Endothelial cell of hepatic sinusoid (primary cell): ENCODE data around the gene PXK.
"Not testable (repeated sequence)": the region's sequence is repeated elsewhere in the genome, so short reads cannot be mapped to it uniquely, and the experiment has no call there.

ENCODE experiments used
- in situ Hi-C: cut with HindIII; loops from 2 replicates; pipeline ENCODE4 v1.10.0; 2017; ENCODE audit warnings: low sequenced_read_pairs

The PXK gene

DNA sequence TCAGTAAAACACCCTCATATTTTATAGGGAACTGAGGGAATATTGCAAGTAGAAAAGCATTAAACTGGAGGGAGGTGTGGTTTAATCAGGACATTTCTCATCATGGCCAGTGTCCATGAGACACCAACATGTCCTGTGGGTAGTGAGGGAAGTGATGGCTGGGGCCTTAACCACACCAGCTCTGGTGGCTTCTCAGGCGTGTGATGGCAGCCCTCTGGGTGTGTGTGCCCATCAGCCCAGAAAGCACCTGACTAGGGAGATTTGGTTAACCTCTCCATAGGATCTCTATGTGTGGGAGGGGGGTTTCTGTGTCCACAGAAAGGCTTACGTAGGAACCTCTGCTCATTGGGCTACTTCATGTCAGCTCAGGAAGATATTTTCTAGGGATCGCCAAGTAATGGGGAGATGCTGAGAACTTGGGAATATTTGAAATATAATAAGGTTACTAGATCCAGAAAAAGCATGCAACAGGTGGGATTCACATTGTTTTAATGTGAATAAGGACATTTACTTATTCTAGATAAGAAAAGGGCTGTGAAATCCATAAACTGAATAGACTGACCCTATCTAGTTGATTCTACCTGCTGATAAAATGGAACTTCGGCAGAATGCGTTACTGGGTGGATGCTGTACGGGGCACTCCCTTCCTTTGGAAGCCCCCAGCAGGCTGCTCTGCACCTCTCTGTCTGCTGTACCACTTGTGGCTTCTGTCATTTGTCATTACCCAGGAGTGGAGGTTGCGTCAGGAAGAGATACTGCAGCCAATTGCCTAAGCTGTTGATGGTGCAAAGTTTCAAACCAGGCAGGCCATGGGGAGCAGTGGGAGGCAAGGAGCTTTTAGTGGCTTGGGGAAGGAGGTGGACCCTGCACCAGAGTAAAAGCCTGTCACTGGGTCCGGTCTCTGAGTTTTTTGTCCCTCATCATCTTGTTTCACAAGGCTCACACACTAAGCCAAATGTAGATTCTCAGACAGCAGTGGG lies 79.4 kb downstream of the PXK start:
- in situ Hi-C loops = loop anchor here (5.0 to 25.0 kb wide), 2 partner anchors 90 to 225 kb away; no protein-coding TSS in a partner anchor

- in situ Hi-C loops = loop anchor here (5.0 to 25.0 kb wide), 2 partner anchors 92 to 227 kb away; no protein-coding TSS in a partner anchor
Measured at GRCh38 chr3:58414538-58415197, 82.0 kb downstream of the PXK start.

- in situ Hi-C loops = loop anchor here (25.0 kb wide), 1 partner anchor 229 kb away; no protein-coding TSS in a partner anchor
Measured at GRCh38 chr3:58416191-58416590, 83.5 kb downstream of the PXK start.

GRCh38 chr3:58417075-58417474 lies 84.4 kb downstream of the PXK start:
- in situ Hi-C loops = loop anchor here (25.0 kb wide), 1 partner anchor 230 kb away; no protein-coding TSS in a partner anchor

DNA sequence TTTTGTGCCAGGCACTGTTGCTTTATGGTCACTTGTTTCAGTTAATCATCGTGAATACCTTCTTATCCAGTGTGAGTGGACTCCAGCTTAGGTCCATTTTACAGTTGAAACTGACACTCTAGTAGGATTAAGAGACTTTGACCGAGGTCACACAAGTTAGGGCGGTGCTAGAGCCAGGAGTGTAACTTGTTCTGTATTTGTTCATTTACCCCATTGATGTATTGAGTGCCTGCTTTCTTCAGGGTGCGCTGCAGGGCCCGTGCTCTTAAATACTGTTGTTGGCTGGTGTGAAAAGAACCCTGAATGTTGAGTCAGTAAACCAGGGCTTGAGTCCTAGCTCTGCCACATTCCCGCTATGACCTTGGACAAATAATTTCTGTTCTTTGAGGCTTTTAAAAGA lies 85.5 kb downstream of the PXK start:
- in situ Hi-C loops = loop anchor here (25.0 kb wide), 1 partner anchor 231 kb away; no protein-coding TSS in a partner anchor

- in situ Hi-C loops = loop anchor here (25.0 kb wide), 1 partner anchor 233 kb away; no protein-coding TSS in a partner anchor
Measured at GRCh38 chr3:58419780-58420507, 87.3 kb downstream of the PXK start.

DNA sequence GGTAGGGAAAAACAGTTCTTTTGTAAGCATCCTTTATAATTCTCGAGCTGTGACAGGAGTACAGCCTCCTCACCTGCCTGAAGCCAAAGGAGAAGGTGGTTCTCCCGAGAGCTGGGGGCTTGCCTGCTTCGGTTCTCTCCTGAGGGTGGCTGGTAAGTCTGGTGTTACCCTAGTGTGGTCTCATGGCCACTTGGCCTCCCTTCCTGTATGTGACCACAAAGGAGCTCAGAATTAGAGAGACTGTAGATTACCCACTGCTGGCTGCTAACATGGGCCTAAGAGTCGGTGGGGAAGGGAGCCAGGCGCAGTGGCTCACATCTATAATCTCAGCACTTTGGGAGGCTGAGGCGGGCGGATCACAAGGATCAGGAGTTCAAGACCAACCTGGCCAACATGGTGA lies 88.3 kb downstream of the PXK start:
- in situ Hi-C loops = loop anchor here (25.0 kb wide), 1 partner anchor 234 kb away; no protein-coding TSS in a partner anchor

GRCh38 chr3:58422756-58423325 lies 90.1 kb downstream of the PXK start:
- in situ Hi-C loops = loop anchor here (25.0 kb wide), 1 partner anchor 236 kb away; no protein-coding TSS in a partner anchor

DNA sequence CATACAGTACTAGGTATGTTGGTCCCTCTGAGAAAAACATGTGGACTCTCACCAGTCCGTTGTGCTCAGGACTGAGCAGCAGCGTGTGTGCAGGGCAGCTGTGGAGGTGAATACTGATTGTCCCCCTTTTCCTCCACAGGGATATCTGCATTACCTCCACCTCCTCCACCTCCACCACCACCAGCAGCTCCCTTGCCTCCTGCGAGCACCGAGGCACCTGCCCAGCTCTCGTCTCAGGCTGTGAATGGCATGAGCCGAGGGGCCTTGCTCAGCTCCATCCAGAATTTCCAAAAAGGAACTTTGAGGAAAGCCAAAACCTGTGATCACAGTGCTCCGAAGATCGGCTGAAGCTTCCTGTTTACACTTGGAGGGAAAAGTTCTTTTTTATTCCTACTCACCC lies 91.9 kb downstream of the PXK start:
- in situ Hi-C loops = loop anchor here (25.0 kb wide), 1 partner anchor 237 kb away; no protein-coding TSS in a partner anchor

GRCh38 chr3:58425782-58426181 lies 93.1 kb downstream of the PXK start:
- in situ Hi-C loops = no loop called here

DNA sequence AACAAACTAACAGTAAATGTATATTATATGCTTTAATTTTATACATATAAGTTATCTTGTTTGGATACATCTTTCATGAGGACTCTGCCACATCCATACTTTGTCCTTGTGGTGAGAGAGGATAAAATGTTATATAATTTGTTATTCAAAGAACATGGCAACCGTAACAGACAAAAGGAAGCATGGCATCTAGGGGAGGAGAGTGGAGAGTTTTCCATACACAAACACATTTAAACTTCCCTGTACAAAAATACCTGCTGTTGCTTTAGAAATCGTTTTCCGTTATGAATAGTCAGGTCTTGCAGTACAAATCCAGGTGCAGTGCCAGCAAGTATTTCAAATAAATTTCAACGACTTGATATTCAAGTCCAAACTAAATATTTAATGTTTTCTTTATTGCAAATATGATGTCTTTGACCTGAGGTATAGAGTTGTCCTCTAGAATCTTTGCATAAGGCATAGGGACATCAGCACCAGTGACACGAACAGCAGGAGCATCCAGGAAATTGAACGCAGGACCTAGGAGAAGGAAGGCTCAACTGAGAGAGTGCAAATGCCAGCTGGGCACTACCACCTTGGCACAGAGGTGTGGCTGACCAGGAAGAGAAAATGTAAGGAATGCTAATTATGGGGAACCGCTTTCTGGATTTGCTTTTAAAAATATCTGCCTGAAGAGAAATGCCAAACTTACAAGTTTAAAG lies 95.1 kb downstream of the PXK start:
- in situ Hi-C loops = no loop called here

DNA sequence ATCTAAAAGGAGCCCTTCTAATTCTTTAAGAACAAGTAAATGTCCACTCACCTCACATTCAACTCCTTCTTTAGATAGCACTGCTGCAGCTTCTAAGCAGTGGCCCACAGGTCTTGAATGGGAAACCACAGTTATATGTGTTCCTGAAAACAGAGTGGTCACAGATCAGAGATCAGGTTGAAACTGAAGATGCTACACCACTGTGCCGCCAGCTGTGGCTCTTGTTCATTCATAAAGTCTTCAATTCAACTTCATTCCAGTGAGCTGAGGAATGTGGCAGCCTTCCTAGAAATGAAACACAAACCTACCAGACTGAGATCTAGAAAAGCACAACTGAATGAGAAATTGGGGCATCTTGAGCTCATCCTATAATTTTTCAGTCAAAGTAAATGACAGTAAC lies 97.0 kb downstream of the PXK start:
- in situ Hi-C loops = no loop called here

DNA sequence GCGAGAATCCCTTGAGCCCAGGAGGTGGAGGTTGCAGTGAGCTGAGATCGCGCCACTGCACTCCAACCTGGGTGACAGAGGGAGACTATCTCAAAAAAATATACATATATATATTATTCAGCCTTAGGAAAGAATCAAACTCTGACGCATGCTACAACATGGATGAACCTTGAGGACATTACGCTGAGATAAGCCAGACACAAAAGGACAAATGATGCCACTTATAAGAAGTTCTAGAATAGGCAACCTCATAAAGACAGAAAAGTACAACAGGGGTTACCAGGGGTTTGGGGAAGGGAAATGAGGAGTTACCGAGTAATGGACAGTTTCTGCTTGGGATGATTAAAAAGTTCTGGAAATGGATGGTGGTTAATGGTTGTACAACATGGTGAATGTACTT lies 100.2 kb downstream of the PXK start:
- in situ Hi-C loops = no loop called here

- in situ Hi-C loops = no loop called here
Measured at GRCh38 chr3:58433400-58434167, 100.9 kb downstream of the PXK start, which contains the start of gene PDHB. PDHB (minus strand) TSS chr3:58433832; CDS start chr3:58433809, 23 bp downstream.

DNA sequence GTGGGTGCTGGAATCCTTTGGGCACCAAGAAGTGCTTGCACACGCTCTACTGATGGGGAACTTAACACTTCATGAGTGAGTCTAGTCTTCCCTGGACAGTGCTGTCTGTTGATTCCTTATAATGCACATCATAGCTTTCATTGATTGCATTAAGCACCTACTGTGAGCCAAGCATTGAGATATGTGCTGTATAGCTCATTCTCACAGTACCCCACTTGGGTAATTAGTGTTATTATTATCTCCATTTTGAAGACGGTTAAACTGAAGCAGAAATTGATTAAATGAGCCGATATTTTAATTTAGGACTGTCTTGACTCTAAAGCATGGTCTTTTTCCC lies 101.4 kb downstream of the PXK start:
- in situ Hi-C loops = no loop called here

DNA sequence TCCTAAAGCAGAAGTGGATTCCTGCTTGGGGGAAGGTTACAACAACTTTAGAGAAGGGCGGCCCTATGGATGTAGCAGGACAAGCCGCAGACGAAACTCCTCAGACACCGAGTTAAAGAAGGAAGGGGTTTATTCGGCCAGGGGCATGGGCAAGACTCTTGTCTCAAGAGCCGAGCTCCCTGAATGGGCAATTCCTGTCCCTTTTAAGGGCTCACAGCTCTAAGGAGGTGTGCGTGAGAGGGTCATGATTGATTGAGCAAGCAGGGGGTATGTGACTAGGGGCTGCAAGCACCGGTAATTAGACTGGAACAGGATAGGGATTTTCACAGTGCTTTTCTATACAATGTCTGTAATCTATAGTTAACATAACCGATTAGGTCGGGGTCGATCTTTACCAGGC lies 101.8 kb downstream of the PXK start:
- in situ Hi-C loops = no loop called here

DNA sequence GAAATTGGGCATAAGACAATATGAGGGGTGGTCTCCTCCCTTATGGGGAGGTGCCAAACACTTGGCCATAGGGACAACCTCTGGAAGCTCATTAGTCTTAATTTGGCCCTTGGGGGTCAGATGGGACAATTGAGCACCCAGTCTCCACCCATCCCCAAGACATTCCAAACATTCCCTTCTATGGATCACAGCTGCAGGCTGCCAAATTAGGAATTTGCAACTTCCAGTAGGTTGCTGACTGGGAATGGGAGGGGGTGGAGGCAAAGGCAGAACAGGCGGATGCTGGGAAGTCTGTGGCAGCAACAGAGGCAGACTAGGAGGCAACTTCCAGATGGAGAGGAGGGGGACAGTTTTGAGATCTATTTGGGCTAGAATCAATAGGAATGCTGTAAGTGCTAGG lies 102.3 kb downstream of the PXK start:
- in situ Hi-C loops = no loop called here

DNA sequence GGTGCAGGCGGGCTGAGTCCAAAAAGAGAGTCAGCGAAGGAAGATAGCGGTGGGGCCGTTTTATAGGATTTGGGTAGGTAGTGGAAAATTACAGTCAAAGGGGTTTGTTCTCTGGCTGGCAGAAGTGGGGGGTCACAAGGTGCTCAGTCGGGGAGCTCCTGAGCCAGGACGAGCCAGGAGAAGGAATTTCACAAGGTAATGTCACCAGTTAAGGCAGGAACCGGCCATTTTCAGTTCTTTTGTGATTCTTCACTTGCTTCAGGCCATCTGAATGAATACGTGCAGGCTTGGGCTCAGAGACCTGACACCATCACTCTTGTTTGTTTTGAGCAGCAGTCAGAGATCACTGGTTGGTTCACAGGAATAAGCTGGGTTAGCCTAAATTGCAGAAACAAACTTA lies 104.6 kb downstream of the PXK start:
- in situ Hi-C loops = not testable (repeated sequence)

DNA sequence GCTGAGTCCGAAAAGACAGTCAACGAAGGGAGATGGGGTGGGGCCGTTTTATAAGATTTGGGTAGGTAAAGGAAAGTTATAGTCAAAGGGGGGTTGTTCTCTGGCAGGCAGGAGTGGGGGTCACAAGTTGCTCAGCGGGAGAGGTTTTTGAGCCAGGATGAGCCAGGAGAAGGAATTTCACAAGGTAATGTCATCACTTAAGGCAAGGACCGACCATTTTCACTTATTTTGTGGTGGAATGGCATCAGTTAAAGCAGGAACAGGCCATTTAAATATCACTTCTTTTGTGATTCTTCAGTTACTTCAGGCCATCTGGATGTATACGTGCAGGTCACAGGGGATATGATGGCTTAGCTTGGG lies 108.3 kb downstream of the PXK start:
- in situ Hi-C loops = not testable (repeated sequence)
